ENCODE results near the gene TBC1D3I.

DNA sequence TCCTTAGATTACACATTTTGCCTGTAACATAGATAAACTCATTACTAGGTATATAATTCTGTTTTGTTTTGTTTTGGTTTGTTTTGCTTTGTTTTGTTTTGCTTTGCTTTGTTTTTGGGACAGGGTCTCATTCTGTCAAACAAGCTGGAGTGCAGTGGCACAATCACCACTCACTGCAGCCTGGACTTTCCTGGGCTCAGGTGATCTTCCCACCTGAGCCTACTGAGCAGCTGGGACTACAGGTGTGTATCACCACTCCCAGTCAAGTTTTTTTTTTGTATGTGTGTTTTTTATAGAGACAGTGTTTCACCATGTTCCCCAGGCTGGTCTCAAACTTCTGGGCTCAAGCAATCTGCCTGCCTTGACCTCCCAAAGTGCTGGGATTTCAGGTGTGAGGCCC is 54.8 kb downstream of the TBC1D3I start:
- TF ChIP-seq, protein P1, sequence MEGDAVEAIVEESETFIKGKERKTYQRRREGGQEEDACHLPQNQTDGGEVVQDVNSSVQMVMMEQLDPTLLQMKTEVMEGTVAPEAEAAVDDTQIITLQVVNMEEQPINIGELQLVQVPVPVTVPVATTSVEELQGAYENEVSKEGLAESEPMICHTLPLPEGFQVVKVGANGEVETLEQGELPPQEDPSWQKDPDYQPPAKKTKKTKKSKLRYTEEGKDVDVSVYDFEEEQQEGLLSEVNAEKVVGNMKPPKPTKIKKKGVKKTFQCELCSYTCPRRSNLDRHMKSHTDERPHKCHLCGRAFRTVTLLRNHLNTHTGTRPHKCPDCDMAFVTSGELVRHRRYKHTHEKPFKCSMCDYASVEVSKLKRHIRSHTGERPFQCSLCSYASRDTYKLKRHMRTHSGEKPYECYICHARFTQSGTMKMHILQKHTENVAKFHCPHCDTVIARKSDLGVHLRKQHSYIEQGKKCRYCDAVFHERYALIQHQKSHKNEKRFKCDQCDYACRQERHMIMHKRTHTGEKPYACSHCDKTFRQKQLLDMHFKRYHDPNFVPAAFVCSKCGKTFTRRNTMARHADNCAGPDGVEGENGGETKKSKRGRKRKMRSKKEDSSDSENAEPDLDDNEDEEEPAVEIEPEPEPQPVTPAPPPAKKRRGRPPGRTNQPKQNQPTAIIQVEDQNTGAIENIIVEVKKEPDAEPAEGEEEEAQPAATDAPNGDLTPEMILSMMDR (IDR thresholded peaks at IDR 0.05; ENCODE audit: low read depth, low read length, missing input control), result no peak
- TF ChIP-seq GABPA (IDR thresholded peaks at IDR 0.05 in 1 of 2, conservative IDR thresholded peaks at IDR 0.05 in 1 of 2) (no peak), TAF1 (conservative IDR thresholded peaks at IDR 0.05) (no peak), EGR1 (IDR thresholded peaks at IDR 0.05; ENCODE audit: low read depth in 2 of 2) (no peak), SP1 (IDR thresholded peaks at IDR 0.05) (no peak)
- TF ChIP-seq, protein P2, sequence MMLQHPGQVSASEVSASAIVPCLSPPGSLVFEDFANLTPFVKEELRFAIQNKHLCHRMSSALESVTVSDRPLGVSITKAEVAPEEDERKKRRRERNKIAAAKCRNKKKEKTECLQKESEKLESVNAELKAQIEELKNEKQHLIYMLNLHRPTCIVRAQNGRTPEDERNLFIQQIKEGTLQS (IDR thresholded peaks at IDR 0.05), result no peak
- TF ChIP-seq, protein P3, sequence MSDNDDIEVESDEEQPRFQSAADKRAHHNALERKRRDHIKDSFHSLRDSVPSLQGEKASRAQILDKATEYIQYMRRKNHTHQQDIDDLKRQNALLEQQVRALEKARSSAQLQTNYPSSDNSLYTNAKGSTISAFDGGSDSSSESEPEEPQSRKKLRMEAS (IDR thresholded peaks at IDR 0.05), result no peak
- TF ChIP-seq, protein P4, sequence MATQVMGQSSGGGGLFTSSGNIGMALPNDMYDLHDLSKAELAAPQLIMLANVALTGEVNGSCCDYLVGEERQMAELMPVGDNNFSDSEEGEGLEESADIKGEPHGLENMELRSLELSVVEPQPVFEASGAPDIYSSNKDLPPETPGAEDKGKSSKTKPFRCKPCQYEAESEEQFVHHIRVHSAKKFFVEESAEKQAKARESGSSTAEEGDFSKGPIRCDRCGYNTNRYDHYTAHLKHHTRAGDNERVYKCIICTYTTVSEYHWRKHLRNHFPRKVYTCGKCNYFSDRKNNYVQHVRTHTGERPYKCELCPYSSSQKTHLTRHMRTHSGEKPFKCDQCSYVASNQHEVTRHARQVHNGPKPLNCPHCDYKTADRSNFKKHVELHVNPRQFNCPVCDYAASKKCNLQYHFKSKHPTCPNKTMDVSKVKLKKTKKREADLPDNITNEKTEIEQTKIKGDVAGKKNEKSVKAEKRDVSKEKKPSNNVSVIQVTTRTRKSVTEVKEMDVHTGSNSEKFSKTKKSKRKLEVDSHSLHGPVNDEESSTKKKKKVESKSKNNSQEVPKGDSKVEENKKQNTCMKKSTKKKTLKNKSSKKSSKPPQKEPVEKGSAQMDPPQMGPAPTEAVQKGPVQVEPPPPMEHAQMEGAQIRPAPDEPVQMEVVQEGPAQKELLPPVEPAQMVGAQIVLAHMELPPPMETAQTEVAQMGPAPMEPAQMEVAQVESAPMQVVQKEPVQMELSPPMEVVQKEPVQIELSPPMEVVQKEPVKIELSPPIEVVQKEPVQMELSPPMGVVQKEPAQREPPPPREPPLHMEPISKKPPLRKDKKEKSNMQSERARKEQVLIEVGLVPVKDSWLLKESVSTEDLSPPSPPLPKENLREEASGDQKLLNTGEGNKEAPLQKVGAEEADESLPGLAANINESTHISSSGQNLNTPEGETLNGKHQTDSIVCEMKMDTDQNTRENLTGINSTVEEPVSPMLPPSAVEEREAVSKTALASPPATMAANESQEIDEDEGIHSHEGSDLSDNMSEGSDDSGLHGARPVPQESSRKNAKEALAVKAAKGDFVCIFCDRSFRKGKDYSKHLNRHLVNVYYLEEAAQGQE (IDR thresholded peaks at IDR 0.05), result no peak
